ENCODE data around the gene C16orf74.

- TF ChIP-seq CTCF (IDR thresholded peaks at IDR 0.05) (no peak), POLR2A (IDR thresholded peaks at IDR 0.05) (no peak)
These were observed 43.3 kb downstream of the C16orf74 start for GRCh38 chr16:85707528-85708095.
